Astrocyte (in vitro differentiated cells and primary cell): ENCODE results near the gene RPS21. TPM values are rescaled to one million over a fixed set of nuclear protein-coding genes. Genes with fewer than 3 reads are reported as not detected.

Experiments
- DNase-seq: peaks from one replicate; pipeline ENCODE4 v3.0.0-alpha.2; 2010; ENCODE audit warnings: low read depth
- FAIRE-seq: peaks from 2 replicates; lab custom pipeline; 2011; peaks lifted over from hg19 to GRCh38; lab: Jason Lieb, UNC
- H2AFZ ChIP-seq: 2 replicates; pipeline ENCODE4 v1.6.0; 2012; ENCODE audit warnings: low read depth, low read length, inconsistent platforms
- H3K27ac ChIP-seq: 2 replicates; pipeline ENCODE4 v1.5.1; 2011; ENCODE audit warnings: low read depth, low read length, inconsistent platforms
- H3K27me3 ChIP-seq: 2 replicates; pipeline ENCODE4 v1.6.0; 2011; ENCODE audit warnings: low read length, inconsistent platforms; ENCODE audit not compliant: insufficient read depth
- H3K36me3 ChIP-seq: 2 replicates; pipeline ENCODE4 v1.5.1; 2011; ENCODE audit warnings: low read length, inconsistent platforms; ENCODE audit not compliant: insufficient read depth
- H3K4me1 ChIP-seq: 2 replicates; pipeline ENCODE4 v1.5.1; 2011; ENCODE audit warnings: low read length, inconsistent platforms; ENCODE audit not compliant: insufficient read depth
- H3K4me2 ChIP-seq: 2 replicates; pipeline ENCODE4 v1.6.0; 2012; ENCODE audit warnings: low read length, inconsistent platforms
- H3K4me3 ChIP-seq: 2 replicates; pipeline ENCODE4 v1.5.1; 2011; ENCODE audit warnings: low read depth, mild to moderate bottlenecking, low read length, inconsistent platforms; ENCODE audit not compliant: insufficient read depth
- H3K79me2 ChIP-seq: 2 replicates; pipeline ENCODE4 v1.6.0; 2012; ENCODE audit warnings: mild to moderate bottlenecking, low read length, inconsistent platforms; ENCODE audit not compliant: insufficient read depth
- H3K9ac ChIP-seq: 2 replicates; pipeline ENCODE4 v1.6.0; 2012; ENCODE audit warnings: mild to moderate bottlenecking, low read length, inconsistent platforms
- H3K9me3 ChIP-seq: 2 replicates; pipeline ENCODE4 v1.5.1; 2012; ENCODE audit warnings: low read depth, mild to moderate bottlenecking, low read length, inconsistent platforms; ENCODE audit not compliant: insufficient read depth
- H4K20me1 ChIP-seq: 2 replicates; pipeline ENCODE4 v1.6.0; 2012; ENCODE audit warnings: low read length, inconsistent platforms; ENCODE audit not compliant: insufficient read depth
- H3K27ac Mint-ChIP-seq: one replicate; pipeline ENCODE4 v1.8.0; 2021; ENCODE audit warnings: mild to moderate bottlenecking, mixed read lengths; ENCODE audit not compliant: unreplicated experiment
- H3K27me3 Mint-ChIP-seq: one replicate; pipeline ENCODE4 v1.8.0; 2021; ENCODE audit warnings: low read depth, mixed read lengths; ENCODE audit not compliant: unreplicated experiment
- H3K36me3 Mint-ChIP-seq: one replicate; pipeline ENCODE4 v1.8.0; 2021; ENCODE audit warnings: low read depth, mixed read lengths; ENCODE audit not compliant: unreplicated experiment
- H3K4me1 Mint-ChIP-seq: one replicate; pipeline ENCODE4 v1.8.0; 2021; ENCODE audit warnings: low read depth, mixed read lengths; ENCODE audit not compliant: unreplicated experiment
- H3K4me3 Mint-ChIP-seq: one replicate; pipeline ENCODE4 v1.8.0; 2021; ENCODE audit warnings: mild to moderate bottlenecking, moderate library complexity, mixed read lengths; ENCODE audit not compliant: unreplicated experiment
- H3K9me3 Mint-ChIP-seq: one replicate; pipeline ENCODE4 v1.8.0; 2021; ENCODE audit warnings: mild to moderate bottlenecking, mixed read lengths; ENCODE audit not compliant: unreplicated experiment
- EZH2 ChIP-seq: IDR thresholded peaks from 2 replicates; pipeline ENCODE4 v1.6.1; 2012; ENCODE audit warnings: mild to moderate bottlenecking, low read length, inconsistent platforms; ENCODE audit not compliant: insufficient read depth
- total RNA-seq: library from RNA; stranded (reverse); gene quantifications from 2 replicates; pipeline ENCODE4 v1.2.1, GENCODE V29; 2021
- TF ChIP-seq, protein P1 (sequence below): IDR thresholded peaks from 2 replicates; pipeline ENCODE4 v1.5.1; 2011; ENCODE audit warnings: low read depth, mild to moderate bottlenecking, inconsistent platforms, low read length, moderate library complexity; ENCODE audit not compliant: insufficient read depth

RPS21 gene
- total RNA-seq, 1 donor from 2014 or later = 1,251 TPM

- no peak overlapping the region for H2AFZ ChIP-seq
- no peaks in the 10 kb centered on the region for H3K4me1 ChIP-seq
- H4K20me1 ChIP-seq = no peaks in the 10 kb centered on the region
- no peak overlapping the region for H3K4me2 ChIP-seq
- no peaks in the 10 kb centered on the region for H3K4me1 Mint-ChIP-seq
- no peak for FAIRE-seq
- no peak overlapping the region for H3K4me3 ChIP-seq
- H3K9ac ChIP-seq = no peak overlapping the region
- no peak overlapping the region for H3K4me3 Mint-ChIP-seq
- H3K36me3 Mint-ChIP-seq = peaks cover 39% of the 10 kb centered on the region
- peaks cover 8% of the 10 kb centered on the region for H3K9me3 Mint-ChIP-seq
- no peaks in the 10 kb centered on the region for H3K9me3 ChIP-seq
- H3K27ac Mint-ChIP-seq = no peak overlapping the region
- TF ChIP-seq, protein P1, sequence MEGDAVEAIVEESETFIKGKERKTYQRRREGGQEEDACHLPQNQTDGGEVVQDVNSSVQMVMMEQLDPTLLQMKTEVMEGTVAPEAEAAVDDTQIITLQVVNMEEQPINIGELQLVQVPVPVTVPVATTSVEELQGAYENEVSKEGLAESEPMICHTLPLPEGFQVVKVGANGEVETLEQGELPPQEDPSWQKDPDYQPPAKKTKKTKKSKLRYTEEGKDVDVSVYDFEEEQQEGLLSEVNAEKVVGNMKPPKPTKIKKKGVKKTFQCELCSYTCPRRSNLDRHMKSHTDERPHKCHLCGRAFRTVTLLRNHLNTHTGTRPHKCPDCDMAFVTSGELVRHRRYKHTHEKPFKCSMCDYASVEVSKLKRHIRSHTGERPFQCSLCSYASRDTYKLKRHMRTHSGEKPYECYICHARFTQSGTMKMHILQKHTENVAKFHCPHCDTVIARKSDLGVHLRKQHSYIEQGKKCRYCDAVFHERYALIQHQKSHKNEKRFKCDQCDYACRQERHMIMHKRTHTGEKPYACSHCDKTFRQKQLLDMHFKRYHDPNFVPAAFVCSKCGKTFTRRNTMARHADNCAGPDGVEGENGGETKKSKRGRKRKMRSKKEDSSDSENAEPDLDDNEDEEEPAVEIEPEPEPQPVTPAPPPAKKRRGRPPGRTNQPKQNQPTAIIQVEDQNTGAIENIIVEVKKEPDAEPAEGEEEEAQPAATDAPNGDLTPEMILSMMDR = no peak
- TF ChIP-seq EZH2 = no peak
- DNase-seq = no peak
- no peaks in the 10 kb centered on the region for H3K27me3 Mint-ChIP-seq
- no peak overlapping the region for H3K27ac ChIP-seq
- H3K27me3 ChIP-seq = no peaks in the 10 kb centered on the region
- peaks cover 5% of the 10 kb centered on the region for H3K36me3 ChIP-seq
- H3K79me2 ChIP-seq = no peaks in the 10 kb centered on the region
These were observed 42.8 kb upstream of the RPS21 start for GRCh38 chr20:62344092-62344491.

DNA sequence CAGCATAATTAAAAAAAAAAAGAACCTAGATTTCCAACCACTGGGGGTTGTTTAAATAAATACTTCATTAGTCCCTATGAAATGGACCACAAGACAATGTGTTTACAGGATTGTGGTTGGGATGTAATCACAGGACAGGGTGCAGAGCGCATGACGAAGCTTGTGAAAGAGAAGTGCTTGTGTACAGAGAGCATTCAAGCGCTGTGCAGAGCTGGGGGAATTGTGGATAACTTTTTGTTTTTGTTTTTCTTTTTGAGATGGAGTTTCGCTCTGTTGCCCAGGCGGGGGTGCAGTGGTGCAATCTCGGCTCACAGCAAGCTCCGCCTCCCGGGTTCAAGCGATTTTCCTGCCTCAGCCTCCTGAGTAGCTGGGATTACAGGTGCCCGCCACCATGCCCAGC is 42.1 kb upstream of the RPS21 start:
- H3K4me3 Mint-ChIP-seq = no peak overlapping the region
- Histone ChIP-seq H3K27ac (no peak overlapping the region), H3K9me3 (no peaks in the 10 kb centered on the region), H3K79me2 (no peaks in the 10 kb centered on the region), H4K20me1 (no peaks in the 10 kb centered on the region), H2AFZ (no peak overlapping the region), H3K9ac (no peak overlapping the region), H3K4me3 (no peak overlapping the region), H3K4me1 (peaks cover under 1% of the 10 kb centered on the region), H3K27me3 (no peaks in the 10 kb centered on the region), H3K4me2 (no peak overlapping the region), H3K36me3 (peaks cover 5% of the 10 kb centered on the region)
- peaks cover 10% of the 10 kb centered on the region for H3K9me3 Mint-ChIP-seq
- no peak overlapping the region for H3K27ac Mint-ChIP-seq
- TF ChIP-seq, protein P1 = no peak
- no peak for TF ChIP-seq EZH2
- peak; percentile 41 for DNase-seq
- peaks cover 1% of the 10 kb centered on the region for H3K4me1 Mint-ChIP-seq
- H3K36me3 Mint-ChIP-seq = peaks cover 38% of the 10 kb centered on the region
- FAIRE-seq = no peak
- no peaks in the 10 kb centered on the region for H3K27me3 Mint-ChIP-seq

GRCh38 chr20:62345681-62346370 is 41.1 kb upstream of the RPS21 start:
- Mint-ChIP-seq H3K27ac (no peak overlapping the region), H3K27me3 (no peaks in the 10 kb centered on the region), H3K4me1 (peaks cover 1% of the 10 kb centered on the region), H3K36me3 (peaks cover 35% of the 10 kb centered on the region), H3K4me3 (no peak overlapping the region), H3K9me3 (peaks cover 10% of the 10 kb centered on the region)
- DNase-seq (no peak), FAIRE-seq (no peak)
- Histone ChIP-seq H3K4me1 (peaks cover 7% of the 10 kb centered on the region), H2AFZ (no peak overlapping the region), H3K4me2 (no peak overlapping the region), H3K4me3 (no peak overlapping the region), H3K27me3 (no peaks in the 10 kb centered on the region), H3K9ac (no peak overlapping the region), H3K9me3 (no peaks in the 10 kb centered on the region), H3K36me3 (peaks cover 5% of the 10 kb centered on the region), H3K27ac (no peak overlapping the region), H3K79me2 (no peaks in the 10 kb centered on the region), H4K20me1 (no peaks in the 10 kb centered on the region)
- no peak for TF ChIP-seq EZH2
- TF ChIP-seq, protein P1 = no peak
